ENCODE results near the gene YKT6. TPM values are rescaled to one million over a fixed set of nuclear protein-coding genes. Genes with fewer than 3 reads are reported as not detected.

The YKT6 gene
- total RNA-seq, 1 experiment from 2014 or later, result 232 TPM

- DNase-seq (ENCODE audit: low read depth), result no peak
These were observed 58.2 kb downstream of the YKT6 start for GRCh38 chr7:44258865-44259546.

GRCh38 chr7:44259547-44260457 lies 59.0 kb downstream of the YKT6 start:
- peak; percentile 75 for DNase-seq (ENCODE audit: low read depth)

GRCh38 chr7:44261240-44261639 lies 60.5 kb downstream of the YKT6 start:
- no peak for DNase-seq (ENCODE audit: low read depth)

GRCh38 chr7:44262031-44262430 lies 61.3 kb downstream of the YKT6 start:
- DNase-seq (ENCODE audit: low read depth), result no peak

GRCh38 chr7:44263326-44264082 lies 62.7 kb downstream of the YKT6 start:
- DNase-seq (ENCODE audit: low read depth), result no peak

Other genes starting within 250 kb of the YKT6 start
- not detected in 2 replicates for gene SPDYE1, start 203.1 kb upstream of the YKT6 start, total RNA-seq (2014; rRNA removed; shearing (Covaris generic))
- gene DBNL, start 156.3 kb upstream of the YKT6 start, total RNA-seq (2014; rRNA removed; shearing (Covaris generic)), result 183 and 191 TPM in 2 replicates
- 0.39 TPM in 1 of 2 replicates, not detected in the other for gene PGAM2, start 135.4 kb upstream of the YKT6 start, total RNA-seq (2014; rRNA removed; shearing (Covaris generic))
- gene POLM, start 118.4 kb upstream of the YKT6 start, total RNA-seq (2014; rRNA removed; shearing (Covaris generic)), result 16.2 and 24.1 TPM in 2 replicates
- not detected in 2 replicates for gene AEBP1, start 96.6 kb upstream of the YKT6 start, total RNA-seq (2014; rRNA removed; shearing (Covaris generic))
- 177 and 204 TPM in 2 replicates for gene POLD2, start 77.4 kb upstream of the YKT6 start, total RNA-seq (2014; rRNA removed; shearing (Covaris generic))
- not detected in 2 replicates for gene MYL7, start 59.6 kb upstream of the YKT6 start, total RNA-seq (2014; rRNA removed; shearing (Covaris generic))
- gene GCK, start 11.5 kb upstream of the YKT6 start, total RNA-seq (2014; rRNA removed; shearing (Covaris generic)), result 0.46 TPM in 1 of 2 replicates, not detected in the other
- 0.06 TPM in 1 of 2 replicates, not detected in the other for gene CAMK2B, start 124.6 kb downstream of the YKT6 start, total RNA-seq (2014; rRNA removed; shearing (Covaris generic))